ENCODE data around the gene CDIP1. TPM values are rescaled to one million over a fixed set of nuclear protein-coding genes. Genes with fewer than 3 reads are reported as not detected.

Gene CDIP1
- total and polyA plus RNA-seq, 9 of the 15 experiments (the other 6 are each of a cell fraction or from before 2014, with no cell fraction given) = 0.29 TPM; not detected in 8

GRCh38 chr16:4475880-4476788, 62.4 kb downstream of the CDIP1 start, which contains the start of gene HMOX2 (continued):
- TF ChIP-seq MGA (IDR thresholded peaks at IDR 0.05) (peak; percentile 45), SFPQ (IDR thresholded peaks at IDR 0.05; ENCODE audit: low read depth, low read length) (no peak), ASH1L (IDR thresholded peaks at IDR 0.05; ENCODE audit: borderline replicate concordance, low read depth, partially characterized antibody) (no peak), ZFX (CRISPR knock-in tag; IDR thresholded peaks at IDR 0.05) (peak; percentile 80), MITF (IDR thresholded peaks at IDR 0.05) (no peak), RBBP5 (IDR thresholded peaks at IDR 0.05; ENCODE audit: borderline replicate concordance, insufficient read depth, low read length, poor library complexity, severe bottlenecking) (no peak), NCOA4 (IDR thresholded peaks at IDR 0.05; ENCODE audit: partially characterized antibody) (no peak), ZNF134 (CRISPR knock-in tag; conservative IDR thresholded peaks at IDR 0.05) (no peak), MED1 (CRISPR knock-in tag; IDR thresholded peaks at IDR 0.05; ENCODE audit: borderline replicate concordance) (no peak), PTBP1 (IDR thresholded peaks at IDR 0.05; ENCODE audit: low read depth, low read length) (no peak), ZNF146 (CRISPR knock-in tag; IDR thresholded peaks at IDR 0.05; ENCODE audit: unreplicated experiment) (no peak), RHOXF2B (CRISPR knock-in tag; conservative IDR thresholded peaks at IDR 0.05) (no peak)
